ENCODE results near the gene PCNX4. TPM values are rescaled to one million over a fixed set of nuclear protein-coding genes. Genes with fewer than 3 reads are reported as not detected.
A peak's percentile ranks its signal among the peaks of the same experiment; 100 is the strongest.
"Not testable (repeated sequence)": the region's sequence is repeated elsewhere in the genome, so short reads cannot be mapped to it uniquely, and the experiment has no call there.

PCNX4 gene
- 10 to 100 TPM; 13.7 to 24.0 (median 16.1) TPM for total RNA-seq
- 10 to 100 TPM in 1 of 2 donors, 1 to 10 TPM in 1; 9.5 to 21.6 TPM for polyA plus RNA-seq

GRCh38 chr14:60091550-60092525 is at the start of gene PCNX4:
TSS of gene PCNX4 (plus strand) at chr14:60091923. CDS start at chr14:60107639, 15,716 bp downstream.
- intact Hi-C loops (cut with DNase I) = loop anchor here in 1 of 3 donors (10.0 kb wide), 1 partner anchor 63 kb away; no protein-coding TSS in a partner anchor
- Histone ChIP-seq H3K4me1 (peaks cover 0 to 11% (median 7%) of the 10 kb centered on the region in 3 donors), H3K36me3 (no peaks in the 10 kb centered on the region), H3K27me3 (no peaks in the 10 kb centered on the region), H3K4me3 (peak within 1 kb of the TSS; percentile 55 to 67 (median 64)), H3K9me3 (no peaks in the 10 kb centered on the region), H3K27ac (peak within 1 kb of the TSS; percentile 93 to 99 (median 98))
- 0% methylated on average over 88 of the region's 88 CpGs for WGBS, 2 donors
- peak; percentile 93 to 97 (median 96) for DNase-seq
- peak; percentile 94 to 98 (median 96) for ATAC-seq
- TF ChIP-seq CTCF (IDR thresholded peaks at IDR 0.05) = no peak
- FAIRE-seq = no peak

- H3K9me3 ChIP-seq; intact Hi-C loops (cut with DNase I); H3K36me3 ChIP-seq; H3K4me3 ChIP-seq; H3K4me1 ChIP-seq; FAIRE-seq; H3K27ac ChIP-seq; H3K27me3 ChIP-seq; ATAC-seq; DNase-seq: not testable (repeated sequence)
- 67 to 85% methylated on average over 1 of the region's 1 CpG for WGBS, 2 donors
Measured at GRCh38 chr14:60047976-60048375, 43.7 kb upstream of the PCNX4 start.

- DNase-seq (no peak), FAIRE-seq (no peak), ATAC-seq (no peak)
- Histone ChIP-seq H3K27me3 (no peaks in the 10 kb centered on the region), H3K27ac (no peak overlapping the region), H3K4me1 (no peaks in the 10 kb centered on the region), H3K36me3 (no peaks in the 10 kb centered on the region), H3K4me3 (no peak overlapping the region), H3K9me3 (no peaks in the 10 kb centered on the region)
- intact Hi-C loops (cut with DNase I) = no loop called here
- WGBS, 2 donors = 84 to 87% methylated on average over 3 of the region's 3 CpGs
- no peak for TF ChIP-seq CTCF (IDR thresholded peaks at IDR 0.05)
Measured at GRCh38 chr14:60051721-60052221, 40.0 kb upstream of the PCNX4 start.

GRCh38 chr14:60058087-60058486 is 33.6 kb upstream of the PCNX4 start:
- peak; percentile 51 for FAIRE-seq
- intact Hi-C loops (cut with DNase I) = no loop called here
- no peaks in the 10 kb centered on the region for H3K27me3 ChIP-seq
- DNase-seq = no peak
- no peak overlapping the region for H3K4me3 ChIP-seq
- no peaks in the 10 kb centered on the region for H3K4me1 ChIP-seq
- no peaks in the 10 kb centered on the region for H3K36me3 ChIP-seq
- H3K9me3 ChIP-seq = no peaks in the 10 kb centered on the region
- no peak for TF ChIP-seq CTCF (IDR thresholded peaks at IDR 0.05)
- 65 to 74% methylated on average over 1 of the region's 1 CpG for WGBS, 2 donors
- H3K27ac ChIP-seq = no peak overlapping the region
- ATAC-seq = no peak

GRCh38 chr14:60061371-60061770 is 30.4 kb upstream of the PCNX4 start:
- no peak for DNase-seq
- ATAC-seq = no peak
- Histone ChIP-seq H3K27me3 (no peaks in the 10 kb centered on the region), H3K9me3 (no peaks in the 10 kb centered on the region), H3K27ac (no peak overlapping the region), H3K36me3 (no peaks in the 10 kb centered on the region), H3K4me1 (no peaks in the 10 kb centered on the region), H3K4me3 (no peak overlapping the region)
- WGBS, 2 donors = 88 to 89% methylated on average over 2 of the region's 2 CpGs
- no peak for FAIRE-seq
- intact Hi-C loops (cut with DNase I) = loop anchor here in 1 of 3 donors (10.0 kb wide), 1 partner anchor 123 kb away; no protein-coding TSS in a partner anchor
- TF ChIP-seq CTCF (IDR thresholded peaks at IDR 0.05) = no peak
